Measurements from ENCODE around the gene KCNQ2. TPM values are rescaled to one million over a fixed set of nuclear protein-coding genes. Genes with fewer than 3 reads are reported as not detected.

KCNQ2 gene
- total and polyA plus RNA-seq, 2 experiments from 2014 or later = 68.5 to 92.4 TPM

DNA sequence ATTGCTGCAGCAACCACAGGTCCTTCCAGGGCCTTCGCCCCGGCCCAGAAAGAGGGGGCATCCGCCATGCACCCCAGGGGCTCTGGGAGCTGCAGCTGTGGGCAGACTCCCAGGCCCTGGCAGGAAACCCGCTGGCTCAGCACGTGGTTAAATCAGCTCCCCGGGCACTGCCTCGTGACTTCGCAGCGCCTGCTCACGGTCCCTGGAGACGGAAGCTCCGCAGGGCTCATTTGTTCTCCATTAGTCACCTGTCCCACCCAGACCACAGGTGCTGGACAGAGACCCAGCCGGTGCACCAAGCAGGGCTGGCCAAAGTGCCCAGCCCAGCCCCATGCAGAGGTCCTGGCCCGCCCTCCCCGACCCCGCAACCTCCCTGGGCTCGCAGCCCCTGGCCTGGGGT lies 14.7 kb downstream of the KCNQ2 start:
- H3F3A ChIP-seq (replicated peaks; ENCODE audit: low read depth) = no peaks in the 10 kb centered on the region; the same call in 1 of the 2 replicates
- TF ChIP-seq EZH2phosphoT487 (IDR thresholded peaks at IDR 0.05; ENCODE audit: unreplicated experiment) (no peak), ZNF331 (CRISPR knock-in tag; IDR thresholded peaks at IDR 0.05; ENCODE audit: low read depth) (no peak), STAT1 (IDR thresholded peaks at IDR 0.05; ENCODE audit: unreplicated experiment) (no peak), ZNF114 (CRISPR knock-in tag; IDR thresholded peaks at IDR 0.05) (no peak), POLR2AphosphoS5 (IDR thresholded peaks at IDR 0.05; ENCODE audit: low read depth) (no peak)
- TF ChIP-seq, protein P1, sequence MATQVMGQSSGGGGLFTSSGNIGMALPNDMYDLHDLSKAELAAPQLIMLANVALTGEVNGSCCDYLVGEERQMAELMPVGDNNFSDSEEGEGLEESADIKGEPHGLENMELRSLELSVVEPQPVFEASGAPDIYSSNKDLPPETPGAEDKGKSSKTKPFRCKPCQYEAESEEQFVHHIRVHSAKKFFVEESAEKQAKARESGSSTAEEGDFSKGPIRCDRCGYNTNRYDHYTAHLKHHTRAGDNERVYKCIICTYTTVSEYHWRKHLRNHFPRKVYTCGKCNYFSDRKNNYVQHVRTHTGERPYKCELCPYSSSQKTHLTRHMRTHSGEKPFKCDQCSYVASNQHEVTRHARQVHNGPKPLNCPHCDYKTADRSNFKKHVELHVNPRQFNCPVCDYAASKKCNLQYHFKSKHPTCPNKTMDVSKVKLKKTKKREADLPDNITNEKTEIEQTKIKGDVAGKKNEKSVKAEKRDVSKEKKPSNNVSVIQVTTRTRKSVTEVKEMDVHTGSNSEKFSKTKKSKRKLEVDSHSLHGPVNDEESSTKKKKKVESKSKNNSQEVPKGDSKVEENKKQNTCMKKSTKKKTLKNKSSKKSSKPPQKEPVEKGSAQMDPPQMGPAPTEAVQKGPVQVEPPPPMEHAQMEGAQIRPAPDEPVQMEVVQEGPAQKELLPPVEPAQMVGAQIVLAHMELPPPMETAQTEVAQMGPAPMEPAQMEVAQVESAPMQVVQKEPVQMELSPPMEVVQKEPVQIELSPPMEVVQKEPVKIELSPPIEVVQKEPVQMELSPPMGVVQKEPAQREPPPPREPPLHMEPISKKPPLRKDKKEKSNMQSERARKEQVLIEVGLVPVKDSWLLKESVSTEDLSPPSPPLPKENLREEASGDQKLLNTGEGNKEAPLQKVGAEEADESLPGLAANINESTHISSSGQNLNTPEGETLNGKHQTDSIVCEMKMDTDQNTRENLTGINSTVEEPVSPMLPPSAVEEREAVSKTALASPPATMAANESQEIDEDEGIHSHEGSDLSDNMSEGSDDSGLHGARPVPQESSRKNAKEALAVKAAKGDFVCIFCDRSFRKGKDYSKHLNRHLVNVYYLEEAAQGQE (IDR thresholded peaks at IDR 0.05; ENCODE audit: unreplicated experiment) = peak; percentile 19
- no peaks in the 10 kb centered on the region for H3K9me2 ChIP-seq (ENCODE audit: insufficient read depth)
- Mint-ChIP-seq H3K27me3 (ENCODE audit: insufficient read depth, low read depth, poor library complexity) (peaks cover 16% of the 10 kb centered on the region), H3K4me1 (peaks cover 38% of the 10 kb centered on the region), H3K36me3 (ENCODE audit: low read depth) (no peaks in the 10 kb centered on the region; the same call in 2 of the 3 replicates), H3K27ac (no peak overlapping the region), H3K9me3 (no peaks in the 10 kb centered on the region; the same call in 2 of the 3 replicates), H3K4me3 (no peak overlapping the region)
- H2AFZ ChIP-seq = no peak overlapping the region
- H4K20me1 ChIP-seq (replicated peaks; ENCODE audit: insufficient read depth) = peaks cover 21% of the 10 kb centered on the region
- DNase-seq (ENCODE audit: low spot score) = no peak
- no peak overlapping the region for H3K4me2 ChIP-seq
- H3K36me3 ChIP-seq (ENCODE audit: insufficient read depth) = no peaks in the 10 kb centered on the region
- no peak overlapping the region for H3K4me3 ChIP-seq
- peaks cover 68% of the 10 kb centered on the region for H3K79me2 ChIP-seq (replicated peaks; ENCODE audit: insufficient read depth)
- no peak overlapping the region for H3K27ac ChIP-seq (ENCODE audit: low read depth)
- no peaks in the 10 kb centered on the region for H3K27me3 ChIP-seq (ENCODE audit: insufficient read depth)
- H3K4me1 ChIP-seq (ENCODE audit: insufficient read depth) = peaks cover 13% of the 10 kb centered on the region; the same call in 1 of the 2 replicates
- no peak for ATAC-seq

GRCh38 chr20:63456429-63457284 lies 15.8 kb downstream of the KCNQ2 start:
- H4K20me1 ChIP-seq (replicated peaks; ENCODE audit: insufficient read depth) = peaks cover 21% of the 10 kb centered on the region
- H3K4me2 ChIP-seq = no peak overlapping the region
- peaks cover 38% of the 10 kb centered on the region for H3K4me1 Mint-ChIP-seq
- H3K36me3 Mint-ChIP-seq (ENCODE audit: low read depth) = no peaks in the 10 kb centered on the region
- no peak overlapping the region for H2AFZ ChIP-seq
- no peak overlapping the region for H3K4me3 ChIP-seq
- H3K9me2 ChIP-seq (ENCODE audit: insufficient read depth) = no peaks in the 10 kb centered on the region
- peaks cover 71% of the 10 kb centered on the region for H3K79me2 ChIP-seq (replicated peaks; ENCODE audit: insufficient read depth)
- peaks cover 13% of the 10 kb centered on the region; the same call in 1 of the 2 replicates for H3K4me1 ChIP-seq (ENCODE audit: insufficient read depth)
- H3K9me3 Mint-ChIP-seq = no peaks in the 10 kb centered on the region; the same call in 2 of the 3 replicates
- peaks cover 16% of the 10 kb centered on the region for H3K27me3 Mint-ChIP-seq (ENCODE audit: insufficient read depth, low read depth, poor library complexity)
- no peaks in the 10 kb centered on the region for H3K36me3 ChIP-seq (ENCODE audit: insufficient read depth)
- H3K4me3 Mint-ChIP-seq = peak overlapping the region; percentile 45; the same call in 1 of the 3 replicates
- no peaks in the 10 kb centered on the region for H3K27me3 ChIP-seq (ENCODE audit: insufficient read depth)
- H3K27ac Mint-ChIP-seq = peak overlapping the region; percentile 90; the same call in 1 of the 2 replicates
- no peak for ATAC-seq
- DNase-seq (ENCODE audit: low spot score) = no peak
- no peak overlapping the region for H3K27ac ChIP-seq (ENCODE audit: low read depth)
- H3F3A ChIP-seq (replicated peaks; ENCODE audit: low read depth) = no peaks in the 10 kb centered on the region; the same call in 1 of the 2 replicates
- TF ChIP-seq ZNF331 (CRISPR knock-in tag; IDR thresholded peaks at IDR 0.05; ENCODE audit: low read depth) = no peak
- TF ChIP-seq, protein P1 (IDR thresholded peaks at IDR 0.05; ENCODE audit: unreplicated experiment) = no peak
- TF ChIP-seq EZH2 (IDR thresholded peaks at IDR 0.05; ENCODE audit: low read depth, unreplicated experiment) = no peak
- no peak for TF ChIP-seq JUNB (IDR thresholded peaks at IDR 0.05; ENCODE audit: unreplicated experiment)
- no peak for TF ChIP-seq ZNF114 (CRISPR knock-in tag; IDR thresholded peaks at IDR 0.05)
- no peak for TF ChIP-seq EZH2phosphoT487 (IDR thresholded peaks at IDR 0.05; ENCODE audit: unreplicated experiment)

Data from GM23338 (cell line).